C4-2B (cell line): ENCODE results near the gene EPB41L4B.

Experiments
- CTCF ChIP-seq: fragments of 450-650 bp; conservative IDR thresholded peaks from 2 replicates; pipeline ENCODE4 v1.5.1; 2017; ENCODE audit warnings: mild to moderate bottlenecking
- ZFX ChIP-seq: fragments of 450-650 bp; IDR thresholded peaks from 2 replicates; pipeline ENCODE4 v1.6.1; 2017

GRCh38 chr9:109321727-109322126, 868 bp upstream of the EPB41L4B start:
- TF ChIP-seq CTCF (no peak), ZFX (no peak)
